GM12892 (cell line): ENCODE measurements around the gene IL3.

Source experiments
- DNase-seq: peaks from one replicate; pipeline ENCODE4 v3.0.0; 2011; ENCODE audit not compliant: insufficient read length
- FAIRE-seq: peaks from 2 replicates; lab custom pipeline; 2011; peaks lifted over from hg19 to GRCh38; lab: Jason Lieb, UNC
- POLR2A ChIP-seq: IDR thresholded peaks from 2 replicates; pipeline ENCODE4 v1.6.1; 2011; ENCODE audit warnings: low read depth, low read length, control low read depth
- POLR2AphosphoS5 ChIP-seq: IDR thresholded peaks from 2 replicates; pipeline ENCODE4 v1.6.1; 2011; ENCODE audit warnings: low read depth, low read length, control low read depth
- TAF1 ChIP-seq: IDR thresholded peaks from 2 replicates; pipeline ENCODE4 v1.6.1; 2011; ENCODE audit warnings: low read depth, mild to moderate bottlenecking, control low read depth, low read length, borderline replicate concordance

IL3 gene

GRCh38 chr5:132029609-132030330 is 30.7 kb upstream of the IL3 start:
- DNase-seq: no peak
- no peak for FAIRE-seq
- TF ChIP-seq POLR2A (no peak), POLR2AphosphoS5 (no peak), TAF1 (no peak)

- no peak for TF ChIP-seq TAF1
- TF ChIP-seq POLR2A: no peak
- TF ChIP-seq POLR2AphosphoS5: no peak
- no peak for DNase-seq
- no peak for FAIRE-seq
Measured at GRCh38 chr5:132030610-132031009, 29.8 kb upstream of the IL3 start.

- DNase-seq (no peak), FAIRE-seq (no peak)
Measured at GRCh38 chr5:132032196-132032595, 28.3 kb upstream of the IL3 start.

GRCh38 chr5:132033122-132033521 is 27.3 kb upstream of the IL3 start:
- TF ChIP-seq TAF1 (no peak), POLR2AphosphoS5 (no peak), POLR2A (no peak)
- FAIRE-seq: no peak
- DNase-seq: no peak

More at GRCh38 chr5:132032196-132032595, 28.3 kb upstream of the IL3 start:
- TF ChIP-seq POLR2A (no peak), POLR2AphosphoS5 (no peak)

- TF ChIP-seq POLR2AphosphoS5 (no peak), TAF1 (no peak), POLR2A (no peak)
- FAIRE-seq: no peak
- DNase-seq: no peak
Measured at GRCh38 chr5:132037353-132037752, 23.1 kb upstream of the IL3 start.

GRCh38 chr5:132044207-132044606 is 16.2 kb upstream of the IL3 start:
- no peak for DNase-seq
- TF ChIP-seq POLR2A (no peak), TAF1 (no peak), POLR2AphosphoS5 (no peak)
- no peak for FAIRE-seq

- DNase-seq: no peak
- no peak for TF ChIP-seq POLR2A
Measured at GRCh38 chr5:132046880-132047299, 13.6 kb upstream of the IL3 start.

GRCh38 chr5:132049093-132049492 is 11.4 kb upstream of the IL3 start:
- TF ChIP-seq POLR2A: no peak
- TF ChIP-seq TAF1: no peak
- TF ChIP-seq POLR2AphosphoS5: no peak
- DNase-seq (no peak), FAIRE-seq (no peak)

More at GRCh38 chr5:132046880-132047299, 13.6 kb upstream of the IL3 start:
- FAIRE-seq: no peak

GRCh38 chr5:132049559-132049958 is 10.9 kb upstream of the IL3 start:
- no peak for DNase-seq
- TF ChIP-seq POLR2A (no peak), POLR2AphosphoS5 (no peak), TAF1 (no peak)
- FAIRE-seq: no peak

GRCh38 chr5:132050136-132050535 is 10.3 kb upstream of the IL3 start:
- no peak for DNase-seq
- no peak for TF ChIP-seq POLR2A
- no peak for TF ChIP-seq POLR2AphosphoS5
- no peak for TF ChIP-seq TAF1
- FAIRE-seq: no peak

GRCh38 chr5:132050661-132051552 is 9.5 kb upstream of the IL3 start:
- FAIRE-seq: no peak
- no peak for DNase-seq

GRCh38 chr5:132052520-132052919 is 7.9 kb upstream of the IL3 start:
- FAIRE-seq (no peak), DNase-seq (no peak)
- no peak for TF ChIP-seq POLR2AphosphoS5
- TF ChIP-seq TAF1: no peak
- TF ChIP-seq POLR2A: no peak

More at GRCh38 chr5:132050661-132051552, 9.5 kb upstream of the IL3 start:
- TF ChIP-seq POLR2A (no peak), POLR2AphosphoS5 (no peak), TAF1 (no peak)

GRCh38 chr5:132053483-132053882 is 7.0 kb upstream of the IL3 start:
- DNase-seq (no peak), FAIRE-seq (no peak)
- no peak for TF ChIP-seq TAF1
- TF ChIP-seq POLR2A: no peak
- no peak for TF ChIP-seq POLR2AphosphoS5
